K562 (cell line): ENCODE results near the gene ZNF775. TPM values are rescaled to one million over a fixed set of nuclear protein-coding genes. Genes with fewer than 3 reads are reported as not detected.
A peak's percentile ranks its signal among the peaks of the same experiment; 100 is the strongest.

Experiments used
- ATAC-seq: fragments of 200-7000 bp; cut with Tn5 transposase; 3 replicates; pipeline ENCODE4 v1.9.1; 2020; ENCODE audit warnings: moderate library complexity
- BruUV-seq: library from RNA; stranded (reverse); fragments of 400-500 nt; replicated peaks from 2 replicates; lab custom pipeline; 2021; lab: Mats Ljungman, UMichigan
- CTCF ChIA-PET: fragments of 300-600 bp; formaldehyde crosslinking; extraction: SDS; loops from one replicate; lab custom pipeline; 2021; ENCODE audit warnings: low intra/inter-chr PET ratio; lab: Yijun Ruan, JAX
- POLR2A ChIA-PET: fragments of 300-600, 350-650 bp; sonication (Branson Sonifier 250); formaldehyde crosslinking; extraction: SDS; loops from one replicate; lab custom pipeline; 2021; ENCODE audit warnings: antibody characterized with exemption, inconsistent platforms; lab: Yijun Ruan, JAX
- DNase-seq, 4 experiments: peaks; one replicate each; pipeline versions ENCODE4 v3.0.0 to v3.0.0-alpha.2; 2011 to 2018; ENCODE audit warnings: low spot score in 3 of 4, mixed read lengths in 3 of 4; ENCODE audit errors: extremely low read depth in 1 of 4
- FAIRE-seq: peaks from 2 replicates; lab custom pipeline; 2011; peaks lifted over from hg19 to GRCh38; lab: Jason Lieb, UNC
- H2AFZ ChIP-seq: 2 replicates; pipeline ENCODE4 v1.6.0; 2011; ENCODE audit warnings: low read depth, low read length, control low read depth, inconsistent platforms
- H3K27ac ChIP-seq: fragments of 200-600 bp; 3 replicates; pipeline ENCODE4 v1.8.0; 2011; ENCODE audit warnings: low read depth, mild to moderate bottlenecking, control low read depth, inconsistent platforms, low read length, moderate library complexity, mixed read lengths; ENCODE audit errors: extremely low read depth
- H3K27me3 ChIP-seq, 2 experiments: fragments of 300-600 bp in 1 of 2; 2 replicates in 1 of 2; 3 replicates in 1 of 2; pipeline versions ENCODE4 v1.6.0 to v1.8.0; 2011; ENCODE audit warnings: inconsistent platforms in 2 of 2, low read length in 2 of 2, mild to moderate bottlenecking in 1 of 2, mixed read lengths in 1 of 2, moderate library complexity in 1 of 2; ENCODE audit not compliant: control insufficient read depth in 2 of 2, insufficient read depth in 2 of 2
- H3K36me3 ChIP-seq: fragments of 300-600 bp; 3 replicates; pipeline ENCODE4 v1.8.0; 2011; ENCODE audit warnings: mild to moderate bottlenecking, low read length, inconsistent platforms; ENCODE audit not compliant: control insufficient read depth, insufficient read depth
- H3K4me1 ChIP-seq, 2 experiments: fragments of 200-600 bp in 1 of 2; replicated peaks in 1 of 2; 2 replicates in 1 of 2; 3 replicates in 1 of 2; pipeline versions ENCODE4 v1.5.1 to v1.8.0; 2011; ENCODE audit warnings: inconsistent platforms in 2 of 2, low read length in 2 of 2, mild to moderate bottlenecking in 1 of 2, mixed read lengths in 1 of 2, moderate library complexity in 1 of 2; ENCODE audit not compliant: control insufficient read depth in 2 of 2, insufficient read depth in 2 of 2
- H3K4me2 ChIP-seq: 2 replicates; pipeline ENCODE4 v1.6.1; 2011; ENCODE audit warnings: low read length, control low read depth, inconsistent platforms, mixed read lengths; ENCODE audit not compliant: insufficient read depth
- H3K4me3 ChIP-seq: fragments of 200-600 bp; sonication (generic), shearing (Covaris generic); 2 replicates; pipeline ENCODE4 v1.5.1; 2016; ENCODE audit warnings: control low read depth, inconsistent platforms
- H3K79me2 ChIP-seq: fragments of 200-600 bp; 3 replicates; pipeline ENCODE4 v1.8.0; 2011; ENCODE audit warnings: low read length, inconsistent platforms; ENCODE audit not compliant: control insufficient read depth, insufficient read depth
- H3K9ac ChIP-seq, 2 experiments: 2 replicates each; pipeline versions ENCODE4 v1.6.0 to v1.6.1; 2011; ENCODE audit warnings: low read depth in 2 of 2, low read length in 2 of 2, control low read depth in 1 of 2, inconsistent platforms in 1 of 2, mild to moderate bottlenecking in 1 of 2, mixed read lengths in 1 of 2; ENCODE audit not compliant: insufficient read depth in 1 of 2
- H3K9me1 ChIP-seq: one replicate; pipeline ENCODE4 v1.6.0; 2011; ENCODE audit warnings: inconsistent platforms, mild to moderate bottlenecking, low read length, moderate library complexity; ENCODE audit not compliant: control insufficient read depth, insufficient read depth
- H3K9me3 ChIP-seq: replicated peaks from 2 replicates; pipeline ENCODE4 v1.5.1; 2011; ENCODE audit warnings: low read depth, low read length, inconsistent platforms; ENCODE audit not compliant: control insufficient read depth, insufficient read depth
- H4K20me1 ChIP-seq: replicated peaks from 2 replicates; pipeline ENCODE4 v1.6.1; 2011; ENCODE audit warnings: low read length, inconsistent platforms, mixed read lengths; ENCODE audit not compliant: control insufficient read depth, insufficient read depth
- ESRRA ChIP-seq: fragments of 450-650 bp; IDR thresholded peaks from 2 replicates; pipeline ENCODE4 v1.6.1; 2014; ENCODE audit warnings: low read depth, mild to moderate bottlenecking, moderate library complexity, borderline replicate concordance
- KAT7 ChIP-seq: sonication (generic); formaldehyde crosslinking; IDR thresholded peaks from 2 replicates; pipeline ENCODE4 v1.8.0; 2022; ENCODE audit warnings: missing genetic modification reagents, mild to moderate bottlenecking, borderline replicate concordance
- RBM15 ChIP-seq: fragments of 200-400 bp; formaldehyde crosslinking; IDR thresholded peaks from 2 replicates; pipeline ENCODE4 v1.6.1; 2018; ENCODE audit warnings: mild to moderate bottlenecking, low read length, moderate library complexity; ENCODE audit not compliant: insufficient read depth
- RBM17 ChIP-seq: fragments of 200-400 bp; formaldehyde crosslinking; IDR thresholded peaks from 2 replicates; pipeline ENCODE4 v1.6.1; 2017; ENCODE audit warnings: low read depth, mild to moderate bottlenecking, low read length, borderline replicate concordance
- RHOXF2B ChIP-seq: fragments of 250-450 bp; sonication (Bioruptor Pico); conservative IDR thresholded peaks from 2 replicates; pipeline ENCODE4 v1.5.1; 2021
- XRCC3 ChIP-seq: fragments of 450-650 bp; IDR thresholded peaks from 2 replicates; pipeline ENCODE4 v1.6.1; 2017; ENCODE audit warnings: mild to moderate bottlenecking, moderate library complexity
- ZNF444 ChIP-seq: fragments of 250-450 bp; sonication (Bioruptor Pico); IDR thresholded peaks from 2 replicates; pipeline ENCODE4 v1.4.0; 2020; ENCODE audit warnings: mild to moderate bottlenecking, moderate library complexity
- WGBS: fragments of 100-300 bp; shearing (Covaris generic); methylation state at CpG from one replicate; pipeline ENCODE4 v1.1.6; 2016; ENCODE audit warnings: low coverage, mixed read lengths; ENCODE audit not compliant: insufficient coverage; ENCODE audit errors: missing lambda C conversion rate; 5-methylcytosine and 5-hydroxymethylcytosine counted together
- in situ Hi-C: fragments of 300-500 bp; cut with MboI; formaldehyde crosslinking; loops from 4 replicates; pipeline ENCODE4 v1.15.0; 2018; ENCODE audit warnings: inconsistent platforms, mixed read lengths
- intact Hi-C: fragments of 100-400 bp; cut with micrococcal nuclease; formaldehyde crosslinking; loops from 2 replicates; pipeline ENCODE4 v1.14.2; 2022
- polyA plus RNA-seq, 8 experiments: library from polyadenylated mRNA; depleted of rRNA in 4 of 8; stranded (reverse) in 5 of 8; unstranded in 3 of 8; fragments of >200 nt; fragmentation: Nextera tagmentation in 2 of 8; fragmentation: Illumina TruSeq in 1 of 8; extraction: Ambion mirVana in 2 of 8; extraction: Trizol in 1 of 8; gene quantifications; 2 replicates each; pipeline versions ENCODE4 v1.2.1 to v1.2.3, GENCODE V29; 2011 to 2014; ENCODE audit warnings: inconsistent platforms in 1 of 8, missing spikeins in 1 of 8
- total RNA-seq, 7 experiments: library from RNA; depleted of rRNA in 6 of 7; stranded (reverse); fragments of >200 nt in 6 of 7; fragmentation: Illumina TruSeq in 2 of 7; extraction: Trizol in 2 of 7; gene quantifications; 2 replicates each; pipeline versions ENCODE4 v1.2.1 to v1.2.3, GENCODE V29; 2011 to 2021; ENCODE audit warnings: low replicate concordance in 1 of 7
- TF ChIP-seq, protein P1 (sequence below): fragments of 250-450 bp; sonication (Bioruptor Pico); IDR thresholded peaks from 2 replicates; pipeline ENCODE4 v1.8.0; 2022; ENCODE audit warnings: inconsistent platforms
- TF ChIP-seq, protein P2 (sequence below), 2 experiments: fragments of 450-650 bp in 1 of 2; IDR thresholded peaks; 2 replicates each; pipeline ENCODE4 v1.6.1; 2011 to 2017; ENCODE audit warnings: low read depth in 2 of 2, antibody characterized with exemption in 1 of 2, borderline replicate concordance in 1 of 2, low read length in 1 of 2, mild to moderate bottlenecking in 1 of 2, mixed read lengths in 1 of 2; ENCODE audit not compliant: control insufficient read depth in 1 of 2
- TF ChIP-seq, protein P3 (sequence below): sonication (generic); formaldehyde crosslinking; IDR thresholded peaks from 2 replicates; pipeline ENCODE4 v1.9.0; 2022; ENCODE audit warnings: mild to moderate bottlenecking, missing genetic modification reagents

The ZNF775 gene
- total and polyA plus RNA-seq, 9 of the 15 experiments (the other 6 are each of a cell fraction or from before 2014, with no cell fraction given): 0.04 to 18.7 (median 4.9) TPM

DNA sequence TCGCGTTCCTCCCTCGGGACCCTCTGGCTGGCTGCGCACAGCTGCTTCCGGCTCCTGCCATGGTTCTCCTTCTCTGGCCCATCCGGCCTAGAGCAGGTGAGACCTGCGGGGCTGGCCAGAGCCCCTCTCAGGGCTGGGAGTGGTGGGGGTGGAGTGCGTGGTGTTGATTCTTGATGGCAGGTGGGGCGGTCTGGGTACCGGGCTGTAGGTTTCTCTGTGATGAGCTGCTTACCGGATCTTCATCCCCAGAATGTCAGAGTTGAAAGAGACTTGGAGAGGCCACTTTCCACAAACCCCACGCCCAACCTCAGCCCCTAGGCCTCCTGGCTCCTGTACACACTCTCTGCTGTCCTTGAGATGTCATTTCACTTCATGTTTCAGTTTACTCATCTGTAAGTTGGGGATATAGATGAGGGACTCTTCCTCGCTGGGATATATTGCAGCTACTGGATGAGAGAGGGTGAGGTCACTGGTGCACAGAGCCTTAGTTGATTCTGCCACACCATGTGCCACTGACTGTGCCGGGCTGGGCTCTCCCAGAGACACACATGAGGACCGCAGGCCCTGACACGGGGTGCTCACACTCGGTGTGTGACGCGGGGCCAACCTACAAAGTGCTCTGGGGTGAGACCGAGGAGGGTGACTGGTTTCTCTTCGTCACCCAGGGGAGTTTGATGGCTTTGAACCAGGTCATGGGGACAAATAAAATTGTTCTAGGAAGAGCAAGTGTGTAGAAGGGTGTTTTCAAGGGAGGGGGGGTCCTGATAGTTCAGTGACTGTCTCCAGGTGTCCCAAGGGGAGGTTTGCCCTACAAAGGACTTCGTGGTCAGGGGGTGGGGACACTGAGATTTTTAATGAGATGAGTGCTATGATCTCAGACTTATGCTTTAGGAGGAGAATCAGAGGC lies 29.5 kb downstream of the ZNF775 start:
- FAIRE-seq (no peak), DNase-seq (no peak), ATAC-seq (no peak)
- ChIA-PET CTCF (no interaction called here), POLR2A (interaction anchor here (0.9 to 1.4 kb wide), 6 partner anchors 9 to 40 kb away, joined by 3 to 5 read pairs (median 4); partner anchors contain the start of gene REPIN1)
- WGBS: 86% methylated on average over 22 of the region's 22 CpGs
- Histone ChIP-seq H3K36me3 (peaks cover 13% of the 10 kb centered on the region; the same call in 1 of the 3 replicates), H3K4me2 (no peak overlapping the region), H3K9me3 (no peaks in the 10 kb centered on the region), H2AFZ (no peak overlapping the region), H3K4me3 (no peak overlapping the region), H3K4me1 (peaks cover 27 to 57% of the 10 kb centered on the region in 2 experiments), H3K27ac (no peak overlapping the region), H3K27me3 (no peaks in the 10 kb centered on the region), H3K9ac (peak overlapping the region in 1 of 2 experiments; percentile 46; a peak in 1 of 4 replicates), H3K79me2 (peaks cover 23% of the 10 kb centered on the region; the same call in 2 of the 3 replicates), H4K20me1 (no peaks in the 10 kb centered on the region), H3K9me1 (peaks cover 2% of the 10 kb centered on the region)
- TF ChIP-seq, protein P1, sequence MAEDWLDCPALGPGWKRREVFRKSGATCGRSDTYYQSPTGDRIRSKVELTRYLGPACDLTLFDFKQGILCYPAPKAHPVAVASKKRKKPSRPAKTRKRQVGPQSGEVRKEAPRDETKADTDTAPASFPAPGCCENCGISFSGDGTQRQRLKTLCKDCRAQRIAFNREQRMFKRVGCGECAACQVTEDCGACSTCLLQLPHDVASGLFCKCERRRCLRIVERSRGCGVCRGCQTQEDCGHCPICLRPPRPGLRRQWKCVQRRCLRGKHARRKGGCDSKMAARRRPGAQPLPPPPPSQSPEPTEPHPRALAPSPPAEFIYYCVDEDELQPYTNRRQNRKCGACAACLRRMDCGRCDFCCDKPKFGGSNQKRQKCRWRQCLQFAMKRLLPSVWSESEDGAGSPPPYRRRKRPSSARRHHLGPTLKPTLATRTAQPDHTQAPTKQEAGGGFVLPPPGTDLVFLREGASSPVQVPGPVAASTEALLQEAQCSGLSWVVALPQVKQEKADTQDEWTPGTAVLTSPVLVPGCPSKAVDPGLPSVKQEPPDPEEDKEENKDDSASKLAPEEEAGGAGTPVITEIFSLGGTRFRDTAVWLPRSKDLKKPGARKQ: no peak
- no peak for TF ChIP-seq XRCC3
- TF ChIP-seq, protein P2, sequence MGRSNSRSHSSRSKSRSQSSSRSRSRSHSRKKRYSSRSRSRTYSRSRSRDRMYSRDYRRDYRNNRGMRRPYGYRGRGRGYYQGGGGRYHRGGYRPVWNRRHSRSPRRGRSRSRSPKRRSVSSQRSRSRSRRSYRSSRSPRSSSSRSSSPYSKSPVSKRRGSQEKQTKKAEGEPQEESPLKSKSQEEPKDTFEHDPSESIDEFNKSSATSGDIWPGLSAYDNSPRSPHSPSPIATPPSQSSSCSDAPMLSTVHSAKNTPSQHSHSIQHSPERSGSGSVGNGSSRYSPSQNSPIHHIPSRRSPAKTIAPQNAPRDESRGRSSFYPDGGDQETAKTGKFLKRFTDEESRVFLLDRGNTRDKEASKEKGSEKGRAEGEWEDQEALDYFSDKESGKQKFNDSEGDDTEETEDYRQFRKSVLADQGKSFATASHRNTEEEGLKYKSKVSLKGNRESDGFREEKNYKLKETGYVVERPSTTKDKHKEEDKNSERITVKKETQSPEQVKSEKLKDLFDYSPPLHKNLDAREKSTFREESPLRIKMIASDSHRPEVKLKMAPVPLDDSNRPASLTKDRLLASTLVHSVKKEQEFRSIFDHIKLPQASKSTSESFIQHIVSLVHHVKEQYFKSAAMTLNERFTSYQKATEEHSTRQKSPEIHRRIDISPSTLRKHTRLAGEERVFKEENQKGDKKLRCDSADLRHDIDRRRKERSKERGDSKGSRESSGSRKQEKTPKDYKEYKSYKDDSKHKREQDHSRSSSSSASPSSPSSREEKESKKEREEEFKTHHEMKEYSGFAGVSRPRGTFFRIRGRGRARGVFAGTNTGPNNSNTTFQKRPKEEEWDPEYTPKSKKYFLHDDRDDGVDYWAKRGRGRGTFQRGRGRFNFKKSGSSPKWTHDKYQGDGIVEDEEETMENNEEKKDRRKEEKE (IDR thresholded peaks at IDR 0.05; ENCODE audit: borderline replicate concordance in 1 of 2, control insufficient read depth in 1 of 2, low read depth in 2 of 2, low read length in 1 of 2): no peak
- no peak for TF ChIP-seq RBM17
- TF ChIP-seq ZNF444 (CRISPR knock-in tag): no peak
- TF ChIP-seq, protein P3, sequence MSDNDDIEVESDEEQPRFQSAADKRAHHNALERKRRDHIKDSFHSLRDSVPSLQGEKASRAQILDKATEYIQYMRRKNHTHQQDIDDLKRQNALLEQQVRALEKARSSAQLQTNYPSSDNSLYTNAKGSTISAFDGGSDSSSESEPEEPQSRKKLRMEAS: peak; percentile 24; the same call in 1 of the 2 replicates
- TF ChIP-seq RHOXF2B (CRISPR knock-in tag): no peak
- TF ChIP-seq ESRRA: peak; percentile 55; the same call in 1 of the 2 replicates
- TF ChIP-seq RBM15: no peak
- TF ChIP-seq KAT7: no peak
- no TSS peak for BruUV-seq
- in situ Hi-C loops (no loop called here), intact Hi-C loops (no loop called here)
